IMR-90 (cell line): ENCODE data around the gene LAMA5. TPM values are rescaled to one million over a fixed set of nuclear protein-coding genes. Genes with fewer than 3 reads are reported as not detected.

Source experiments
- ATAC-seq: fragments of 200-7000 bp; cut with Tn5 transposase; 2 replicates; pipeline ENCODE4 v1.9.1; 2020; ENCODE audit warnings: low read depth, mild to moderate bottlenecking, moderate library complexity
- BruUV-seq: library from RNA; stranded (reverse); fragments of 400-500 nt; replicated peaks from 2 replicates; lab custom pipeline; 2021; lab: Mats Ljungman, UMichigan
- CTCF ChIA-PET: fragments of 300-600 bp; formaldehyde crosslinking; extraction: SDS; loops from one replicate; lab custom pipeline; 2021; ENCODE audit warnings: antibody characterized with exemption; lab: Yijun Ruan, JAX
- POLR2A ChIA-PET: fragments of 300-600 bp; sonication (Branson Sonifier 250); formaldehyde crosslinking; loops from one replicate; lab custom pipeline; 2022; ENCODE audit warnings: antibody characterized with exemption; ENCODE audit not compliant: unreplicated experiment; lab: Charles Lee
- DNase-seq: peaks from one replicate; pipeline ENCODE4 v3.0.0; 2013
- H2AFZ ChIP-seq: replicated peaks from 2 replicates; pipeline ENCODE3; 2013; ENCODE audit warnings: low read length, mild to moderate bottlenecking; ENCODE audit not compliant: poor library complexity
- H2AK5ac ChIP-seq: 2 replicates; pipeline ENCODE4 v1.6.1; 2013; ENCODE audit warnings: low read depth, low read length, inconsistent platforms
- H2AK9ac ChIP-seq: replicated peaks from 2 replicates; pipeline ENCODE3; 2013; ENCODE audit warnings: mild to moderate bottlenecking, low read depth, low read length, moderate library complexity; ENCODE audit not compliant: poor library complexity
- H2BK120ac ChIP-seq: 2 replicates; pipeline ENCODE4 v1.6.1; 2013; ENCODE audit warnings: low read depth, low read length, inconsistent platforms
- H2BK15ac ChIP-seq: 3 replicates; pipeline ENCODE4 v1.6.1; 2013; ENCODE audit warnings: low read depth, low read length, inconsistent platforms
- H2BK20ac ChIP-seq: 2 replicates; pipeline ENCODE4 v1.6.1; 2013; ENCODE audit warnings: low read depth, mild to moderate bottlenecking, inconsistent platforms, low read length, moderate library complexity
- H2BK5ac ChIP-seq: 2 replicates; pipeline ENCODE4 v1.6.1; 2013; ENCODE audit warnings: mild to moderate bottlenecking, low read depth, low read length, inconsistent platforms; ENCODE audit not compliant: poor library complexity, severe bottlenecking
- H3K14ac ChIP-seq: replicated peaks from 2 replicates; pipeline ENCODE4 v1.6.1; 2013; ENCODE audit warnings: low read depth, low read length, inconsistent platforms
- H3K18ac ChIP-seq: 2 replicates; pipeline ENCODE4 v1.6.1; 2013; ENCODE audit warnings: low read depth, low read length, control low read depth
- H3K23ac ChIP-seq: 2 replicates; pipeline ENCODE4 v1.6.1; 2013; ENCODE audit warnings: low read depth, low read length, inconsistent platforms
- H3K27ac ChIP-seq: 2 replicates; pipeline ENCODE4 v1.5.1; 2013; ENCODE audit warnings: mild to moderate bottlenecking, control low read depth, low read length; ENCODE audit not compliant: insufficient read depth
- H3K27me3 ChIP-seq: 2 replicates; pipeline ENCODE4 v1.6.1; 2013; ENCODE audit warnings: low read length; ENCODE audit not compliant: control insufficient read depth, insufficient read depth
- H3K36me3 ChIP-seq: 2 replicates; pipeline ENCODE4 v1.6.1; 2013; ENCODE audit warnings: low read length, mixed read lengths; ENCODE audit not compliant: control insufficient read depth, insufficient read depth
- H3K4ac ChIP-seq: 2 replicates; pipeline ENCODE4 v1.6.1; 2013; ENCODE audit warnings: low read depth, low read length, inconsistent platforms
- H3K4me1 ChIP-seq: 2 replicates; pipeline ENCODE4 v1.6.1; 2013; ENCODE audit warnings: low read length, mixed read lengths; ENCODE audit not compliant: control insufficient read depth, insufficient read depth
- H3K4me2 ChIP-seq: 2 replicates; pipeline ENCODE4 v1.6.1; 2013; ENCODE audit warnings: low read depth, mild to moderate bottlenecking, control low read depth, low read length, moderate library complexity
- H3K4me3 ChIP-seq: 2 replicates; pipeline ENCODE4 v1.5.1; 2013; ENCODE audit warnings: low read depth, mild to moderate bottlenecking, control low read depth, low read length, moderate library complexity; ENCODE audit not compliant: insufficient read depth
- H3K56ac ChIP-seq: 2 replicates; pipeline ENCODE4 v1.6.1; 2013; ENCODE audit warnings: low read length, inconsistent platforms; ENCODE audit not compliant: insufficient read depth; ENCODE audit errors: extremely low read depth
- H3K79me1 ChIP-seq, 2 experiments: 2 replicates each; pipeline ENCODE4 v1.6.1; 2013; ENCODE audit warnings: low read length in 2 of 2, inconsistent platforms in 1 of 2, low read depth in 1 of 2
- H3K9ac ChIP-seq: 2 replicates; pipeline ENCODE4 v1.6.1; 2013; ENCODE audit warnings: low read depth, low read length, control low read depth
- H3K9me1 ChIP-seq: 2 replicates; pipeline ENCODE4 v1.6.1; 2013; ENCODE audit warnings: low read length, inconsistent platforms; ENCODE audit not compliant: insufficient read depth
- H3K9me3 ChIP-seq: 2 replicates; pipeline ENCODE4 v1.6.1; 2013; ENCODE audit warnings: low read length; ENCODE audit not compliant: control insufficient read depth, insufficient read depth
- H4K20me1 ChIP-seq: 2 replicates; pipeline ENCODE4 v1.6.1; 2013; ENCODE audit warnings: low read length, inconsistent platforms; ENCODE audit not compliant: insufficient read depth
- H4K5ac ChIP-seq: 2 replicates; pipeline ENCODE4 v1.6.1; 2013; ENCODE audit warnings: mild to moderate bottlenecking, low read depth, low read length, control low read depth
- H4K8ac ChIP-seq, 2 experiments: 2 replicates each; pipeline ENCODE4 v1.6.1; 2013; ENCODE audit warnings: low read depth in 2 of 2, low read length in 2 of 2, control low read depth in 1 of 2, inconsistent platforms in 1 of 2
- H4K91ac ChIP-seq: 2 replicates; pipeline ENCODE4 v1.6.1; 2013; ENCODE audit warnings: low read depth, low read length, inconsistent platforms; ENCODE audit not compliant: insufficient read depth
- BHLHE40 ChIP-seq: fragments of 150-350 bp; IDR thresholded peaks from 2 replicates; pipeline ENCODE4 v1.6.1; 2016; ENCODE audit warnings: mild to moderate bottlenecking, low read depth, low read length
- CEBPB ChIP-seq: IDR thresholded peaks from 2 replicates; pipeline ENCODE4 v1.6.1; 2012; ENCODE audit warnings: low read depth, low read length, improper control_type of control experiment
- CHD1 ChIP-seq: IDR thresholded peaks from 2 replicates; pipeline ENCODE4 v1.6.1; 2012; ENCODE audit warnings: low read depth, low read length, improper control_type of control experiment
- CTCF ChIP-seq: conservative IDR thresholded peaks from 2 replicates; pipeline ENCODE4 v1.5.1; 2012; ENCODE audit warnings: mild to moderate bottlenecking, low read depth, low read length, improper control_type of control experiment
- ELK1 ChIP-seq: fragments of 150-350 bp; IDR thresholded peaks from 2 replicates; pipeline ENCODE4 v1.6.1; 2016; ENCODE audit warnings: low read depth, mild to moderate bottlenecking, low read length, moderate library complexity, borderline replicate concordance
- FOS ChIP-seq: fragments of 150-350 bp; IDR thresholded peaks from 2 replicates; pipeline ENCODE4 v1.6.1; 2016; ENCODE audit warnings: low read depth, low read length
- MAFK ChIP-seq: IDR thresholded peaks from 2 replicates; pipeline ENCODE4 v1.6.1; 2012; ENCODE audit warnings: low read depth, low read length, improper control_type of control experiment
- MAZ ChIP-seq: IDR thresholded peaks from 2 replicates; pipeline ENCODE4 v1.6.1; 2012; ENCODE audit warnings: low read depth, mild to moderate bottlenecking, low read length, improper control_type of control experiment, moderate library complexity, borderline replicate concordance
- MXI1 ChIP-seq: IDR thresholded peaks from 2 replicates; pipeline ENCODE4 v1.6.1; 2012; ENCODE audit warnings: low read depth, mild to moderate bottlenecking, low read length, moderate library complexity, borderline replicate concordance
- POLR2A ChIP-seq: IDR thresholded peaks from 2 replicates; pipeline ENCODE4 v1.6.1; 2012; ENCODE audit warnings: mild to moderate bottlenecking, low read depth, low read length
- RAD21 ChIP-seq: IDR thresholded peaks from 2 replicates; pipeline ENCODE4 v1.6.1; 2012; ENCODE audit warnings: low read length, improper control_type of control experiment
- RCOR1 ChIP-seq: IDR thresholded peaks from 2 replicates; pipeline ENCODE4 v1.6.1; 2012; ENCODE audit warnings: mild to moderate bottlenecking, low read length, improper control_type of control experiment; ENCODE audit not compliant: insufficient replicate concordance
- RFX5 ChIP-seq: IDR thresholded peaks from 2 replicates; pipeline ENCODE4 v1.8.0; 2012; ENCODE audit warnings: low read depth, mild to moderate bottlenecking, low read length, moderate library complexity
- SMC3 ChIP-seq: fragments of 150-350 bp; IDR thresholded peaks from 2 replicates; pipeline ENCODE4 v1.6.1; 2016; ENCODE audit warnings: low read depth, mild to moderate bottlenecking, antibody characterized with exemption, low read length, moderate library complexity
- WGBS, 2 experiments: methylation state at CpG; one replicate each; pipeline versions ENCODE4 v1.1.5 to v1.1.7; 2013; ENCODE audit warnings: missing lambda C conversion rate in 2 of 2; ENCODE audit not compliant: insufficient read length in 1 of 2; ENCODE audit errors: extremely low coverage in 2 of 2; 5-methylcytosine and 5-hydroxymethylcytosine counted together
- dilution Hi-C: fragments of 300-500 bp; cut with HindIII; formaldehyde crosslinking; loops from one replicate; pipeline ENCODE4 v1.14.3; 2018; ENCODE audit warnings: low sequenced_read_pairs; ENCODE audit not compliant: unreplicated experiment
- in situ Hi-C: fragments of 300-500 bp; cut with MboI; formaldehyde crosslinking; loops from 3 replicates; pipeline ENCODE4 v1.14.3; 2019; ENCODE audit warnings: low sequenced_read_pairs, inconsistent platforms, mixed read lengths
- intact Hi-C: fragments of 100-400 bp; cut with micrococcal nuclease; formaldehyde crosslinking; loops from 2 replicates; pipeline ENCODE4 v1.10.0; 2022
- polyA plus RNA-seq, 3 experiments: library from polyadenylated mRNA; depleted of rRNA; stranded (reverse); fragments of >200 nt; gene quantifications; 2 replicates each; pipeline ENCODE4 v1.2.3, GENCODE V29; 2012; ENCODE audit warnings: low replicate concordance in 1 of 3
- total RNA-seq: library from RNA; depleted of rRNA; stranded (reverse); fragments of >200 nt; gene quantifications from 2 replicates; pipeline ENCODE4 v1.2.3, GENCODE V29; 2012

LAMA5 gene
- total and polyA plus RNA-seq, 2 of the 4 experiments (the other 2 are of a cell fraction), result 0.90 to 7.3 TPM

GRCh38 chr20:62405108-62405980 lies 38.2 kb upstream of the LAMA5 start:
- DNase-seq, result peak; percentile 70
- intact Hi-C loops, result loop anchor here (1.0 kb wide), 1 partner anchor 103 kb away; the partner anchor contains the start of gene ADRM1
- peaks cover 6% of the 10 kb centered on the region; the same call in 1 of the 2 replicates for H3K4me1 ChIP-seq
- H2BK5ac ChIP-seq, result no peak overlapping the region
- no peak overlapping the region for H2BK15ac ChIP-seq
- peaks cover 8% of the 10 kb centered on the region; the same call in 1 of the 2 replicates for H4K20me1 ChIP-seq
- peaks cover under 1% of the 10 kb centered on the region; the same call in 1 of the 2 replicates for H3K36me3 ChIP-seq
- no peak overlapping the region for H4K5ac ChIP-seq
- H3K14ac ChIP-seq, result no peak overlapping the region
- H3K79me1 ChIP-seq, result peaks cover 10 to 17% of the 10 kb centered on the region in 2 experiments; a peak in 2 of 4 replicates
- H3K4ac ChIP-seq, result no peak overlapping the region
- H3K9me1 ChIP-seq, result no peaks in the 10 kb centered on the region
- BruUV-seq, result no TSS peak
- H3K27me3 ChIP-seq, result peaks cover 4% of the 10 kb centered on the region; the same call in 1 of the 2 replicates
- H3K27ac ChIP-seq, result no peak overlapping the region
- H2AK5ac ChIP-seq, result no peak overlapping the region
- peak; percentile 45 for ATAC-seq
- H3K23ac ChIP-seq, result no peak overlapping the region
- no peak overlapping the region for H2BK120ac ChIP-seq
- in situ Hi-C loops, result no loop called here
- no peak overlapping the region for H3K9ac ChIP-seq
- dilution Hi-C loops, result no loop called here
- no peak overlapping the region for H3K56ac ChIP-seq
- no peak overlapping the region for H4K8ac ChIP-seq
- H2AFZ ChIP-seq, result peak overlapping the region; percentile 35
- no peak overlapping the region for H3K4me3 ChIP-seq
- H4K91ac ChIP-seq, result no peak overlapping the region
- CTCF ChIA-PET, result no interaction called here
- H3K4me2 ChIP-seq, result no peak overlapping the region
- POLR2A ChIA-PET, result no interaction called here
- H3K18ac ChIP-seq, result no peak overlapping the region
- peak overlapping the region; percentile 87 for H2AK9ac ChIP-seq
- 84% methylated on average over 9 of the region's 23 CpGs; no CpG with 5 or more reads in 1 of the 2 experiments for WGBS, 2 experiments
- no peaks in the 10 kb centered on the region for H3K9me3 ChIP-seq
- no peak overlapping the region for H2BK20ac ChIP-seq
- TF ChIP-seq FOS (no peak), RCOR1 (no peak), POLR2A (no peak), RFX5 (no peak), CHD1 (no peak), CEBPB (peak; percentile 98), SMC3 (peak; percentile 60), CTCF (peak; percentile 70), RAD21 (peak; percentile 72), MAFK (no peak), BHLHE40 (no peak), MAZ (peak; percentile 54; the same call in 1 of the 2 replicates), ELK1 (no peak), MXI1 (no peak)
